NCI-H1105 treated with DMSO at 0.1 percent for 48 hours (cell line): ENCODE data around the gene ITGB2.
"Not testable (repeated sequence)": the region's sequence is repeated elsewhere in the genome, so short reads cannot be mapped to it uniquely, and the experiment has no call there.

Experiments
- DNase-seq: peaks from one replicate; lab custom pipeline; 2025; lab: John Stamatoyannopoulos, UW

ITGB2 gene

DNA sequence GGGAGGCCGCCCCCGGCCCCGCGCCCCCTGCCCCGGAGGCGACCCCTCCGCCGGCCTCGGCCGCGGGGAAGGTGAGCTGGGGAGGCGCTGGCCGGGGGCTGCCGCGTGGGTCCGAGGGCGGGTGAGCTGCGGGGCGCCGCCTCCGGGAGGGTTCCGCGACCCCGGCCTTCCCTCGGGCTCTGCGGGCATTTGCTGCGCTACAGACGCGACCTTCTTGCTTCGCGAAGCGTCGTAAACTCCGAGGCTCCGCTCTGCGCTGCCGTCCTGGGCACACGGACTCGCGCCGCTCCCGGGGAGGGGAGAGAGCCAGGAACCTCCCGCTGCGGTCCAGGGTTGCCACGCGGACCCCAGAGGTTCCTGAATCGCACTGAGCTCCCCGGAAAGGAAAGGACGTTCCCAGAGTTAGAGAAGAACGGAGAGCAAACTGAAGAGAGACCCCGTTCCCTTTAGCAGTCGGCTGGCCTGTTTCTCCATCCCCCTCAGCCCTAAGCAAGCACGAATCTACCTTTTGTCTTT is 19.5 kb upstream of the ITGB2 start:
- DNase-seq = peak; percentile 29

DNA sequence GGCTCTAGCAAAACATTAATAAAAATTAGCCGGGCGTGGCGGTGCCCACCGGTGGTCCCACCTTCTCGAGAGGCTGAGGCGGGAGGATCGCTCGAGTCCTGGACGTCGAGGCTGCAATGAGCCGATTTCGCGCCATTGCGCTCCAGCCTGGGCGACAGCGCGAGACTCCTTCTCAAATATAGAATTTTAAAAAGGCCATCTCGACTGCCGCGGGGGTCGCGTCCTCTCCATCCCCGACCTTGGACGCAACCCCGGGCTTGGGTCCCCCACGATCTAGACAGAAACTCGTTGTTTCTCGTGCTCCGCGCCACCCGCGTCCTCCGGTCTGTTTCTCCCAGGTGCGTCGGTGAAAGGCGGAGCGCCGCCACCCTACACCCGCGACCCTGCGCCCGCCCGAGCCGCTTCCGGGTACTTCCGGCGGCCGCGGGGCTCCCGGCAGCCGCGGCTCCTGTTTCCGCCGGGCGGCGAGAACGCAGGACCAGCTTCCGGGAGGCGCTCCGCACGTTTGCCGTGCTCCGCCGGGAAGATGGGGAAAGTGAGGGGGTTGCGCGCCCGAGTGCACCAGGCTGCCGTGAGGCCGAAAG is 18.9 kb upstream of the ITGB2 start, which contains the start of gene SLX9:
SLX9 (plus strand) TSS at position 498 of the 584 bp plus-strand sequence; CDS start at position 527, 29 bp downstream.
- peak; percentile 74 for DNase-seq

DNA sequence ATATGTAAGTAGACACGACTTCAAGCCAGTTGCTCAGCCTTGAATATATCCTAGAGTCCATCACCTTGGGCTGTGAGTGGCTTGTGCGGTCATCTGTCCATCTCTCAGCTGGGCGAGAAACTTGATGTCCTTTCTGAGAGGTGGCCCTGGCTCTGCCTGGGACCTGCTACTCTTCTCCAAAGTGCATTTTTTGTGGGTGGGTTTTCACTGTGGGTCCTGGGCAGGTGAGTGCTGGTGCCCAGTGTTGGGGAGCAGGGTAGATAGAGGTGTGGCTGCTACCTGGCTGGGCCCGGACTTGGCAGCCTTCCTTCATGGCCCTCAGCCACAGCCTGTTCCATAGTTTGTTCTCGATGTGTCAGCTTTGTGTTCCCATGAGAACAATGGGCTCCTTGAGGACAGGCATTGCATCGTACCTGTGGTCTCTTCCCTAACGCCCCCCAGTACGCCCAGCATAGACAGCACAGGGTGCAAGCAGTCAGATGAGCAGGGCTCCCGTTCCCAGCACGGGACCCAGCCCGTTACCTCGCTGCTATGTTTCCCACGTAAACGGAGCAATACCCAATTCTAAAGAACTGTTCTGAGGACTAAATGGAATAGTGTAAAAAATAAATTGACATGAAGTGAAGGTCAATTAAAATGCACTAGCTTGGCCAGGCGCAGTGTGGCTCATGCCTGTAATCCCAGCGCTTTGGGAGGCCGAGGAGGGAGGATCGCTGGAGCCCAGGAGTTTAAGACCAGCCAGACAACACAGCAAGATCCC is 18.3 kb upstream of the ITGB2 start:
- no peak for DNase-seq

DNA sequence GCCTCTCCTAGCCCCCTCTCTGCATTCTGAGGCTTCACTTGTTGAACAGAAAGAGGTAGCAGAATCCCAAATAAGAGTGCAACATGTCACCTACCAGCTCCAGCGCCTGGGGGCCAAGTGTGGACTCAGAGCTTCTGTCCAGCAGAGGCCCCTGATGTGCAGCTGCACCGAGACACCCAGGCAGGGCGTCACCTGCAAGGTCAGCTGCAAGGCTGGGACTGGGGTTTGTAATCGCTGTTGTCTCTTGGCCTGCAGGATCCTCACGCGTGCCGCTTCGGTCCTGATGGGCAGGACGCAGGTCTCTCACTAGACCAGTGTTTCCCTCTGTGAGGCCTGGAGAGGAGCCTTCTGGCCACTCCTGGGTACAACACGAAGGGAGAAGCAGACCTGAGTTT is 14.8 kb upstream of the ITGB2 start:
- no peak for DNase-seq

DNA sequence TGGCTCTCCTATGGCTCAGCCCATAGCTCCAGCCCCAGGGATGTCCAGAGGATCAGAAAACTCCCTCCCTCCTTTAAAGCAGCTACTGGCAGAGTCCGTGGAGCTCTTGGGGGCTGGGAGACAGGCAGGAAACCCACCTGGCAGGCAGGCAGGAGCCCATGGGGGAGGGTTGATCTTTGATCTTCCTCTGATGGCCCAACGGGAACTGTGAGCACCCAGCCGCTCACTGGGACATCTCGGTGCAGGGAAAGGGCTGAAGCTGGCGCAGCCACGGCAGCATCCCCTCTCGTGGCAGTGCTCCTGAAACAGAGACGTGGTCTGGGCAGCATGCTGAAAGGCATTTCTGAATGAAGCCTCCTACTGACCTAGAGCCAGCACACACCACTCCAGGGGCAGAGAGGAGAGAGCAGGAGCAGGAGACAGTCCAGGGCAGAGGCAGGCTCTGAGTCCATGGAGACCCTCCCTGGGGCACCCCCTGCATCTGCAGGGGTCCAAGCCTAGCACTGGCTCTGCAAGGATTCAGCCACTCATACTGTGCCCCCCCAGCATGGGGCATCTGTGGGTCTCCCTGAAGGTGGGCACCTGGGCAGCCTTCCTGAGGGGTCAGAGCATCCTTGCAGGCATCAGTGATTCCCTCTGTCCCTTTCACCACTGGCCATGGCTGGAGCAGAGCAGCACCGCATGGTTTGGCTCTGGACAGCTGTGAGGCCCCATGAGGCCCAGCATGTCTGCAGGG is 14.3 kb upstream of the ITGB2 start:
- no peak for DNase-seq

DNA sequence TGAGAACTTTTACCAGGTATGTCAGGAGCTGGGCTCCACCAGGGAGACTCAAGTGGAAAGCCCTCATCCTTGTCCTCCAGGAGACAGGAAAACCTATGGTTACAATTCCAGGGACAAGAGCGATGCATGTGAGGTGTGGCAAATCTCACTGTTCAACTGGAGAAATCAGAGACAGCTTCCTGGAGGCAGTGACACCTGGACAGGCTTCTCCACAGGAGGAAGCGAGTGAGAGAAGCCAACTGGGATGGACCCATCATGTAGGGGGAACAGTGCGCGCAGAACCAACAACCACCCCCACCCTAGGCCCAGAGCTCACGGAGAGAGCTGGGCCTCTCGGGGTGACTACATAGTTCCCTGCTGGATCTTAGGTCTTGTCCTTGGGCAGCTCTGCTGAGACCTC is 13.6 kb upstream of the ITGB2 start:
- no peak for DNase-seq

DNA sequence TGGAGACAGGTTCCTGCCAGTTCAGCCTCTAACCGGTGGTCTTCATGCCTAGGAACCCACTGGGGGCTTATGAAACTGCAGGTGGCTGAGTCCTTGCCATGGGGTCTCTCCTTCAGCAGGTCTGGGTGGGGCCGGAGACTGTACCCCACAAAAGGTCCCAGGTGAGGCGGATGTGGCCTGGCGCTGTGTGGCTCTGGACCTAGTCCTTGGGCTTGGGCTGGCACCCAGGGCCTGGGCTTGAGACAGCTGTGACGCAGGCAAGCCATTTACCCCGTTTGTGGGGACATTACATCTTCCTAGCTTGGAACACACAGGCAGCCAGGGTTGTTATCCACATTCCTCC is 13.2 kb upstream of the ITGB2 start:
- no peak for DNase-seq

DNA sequence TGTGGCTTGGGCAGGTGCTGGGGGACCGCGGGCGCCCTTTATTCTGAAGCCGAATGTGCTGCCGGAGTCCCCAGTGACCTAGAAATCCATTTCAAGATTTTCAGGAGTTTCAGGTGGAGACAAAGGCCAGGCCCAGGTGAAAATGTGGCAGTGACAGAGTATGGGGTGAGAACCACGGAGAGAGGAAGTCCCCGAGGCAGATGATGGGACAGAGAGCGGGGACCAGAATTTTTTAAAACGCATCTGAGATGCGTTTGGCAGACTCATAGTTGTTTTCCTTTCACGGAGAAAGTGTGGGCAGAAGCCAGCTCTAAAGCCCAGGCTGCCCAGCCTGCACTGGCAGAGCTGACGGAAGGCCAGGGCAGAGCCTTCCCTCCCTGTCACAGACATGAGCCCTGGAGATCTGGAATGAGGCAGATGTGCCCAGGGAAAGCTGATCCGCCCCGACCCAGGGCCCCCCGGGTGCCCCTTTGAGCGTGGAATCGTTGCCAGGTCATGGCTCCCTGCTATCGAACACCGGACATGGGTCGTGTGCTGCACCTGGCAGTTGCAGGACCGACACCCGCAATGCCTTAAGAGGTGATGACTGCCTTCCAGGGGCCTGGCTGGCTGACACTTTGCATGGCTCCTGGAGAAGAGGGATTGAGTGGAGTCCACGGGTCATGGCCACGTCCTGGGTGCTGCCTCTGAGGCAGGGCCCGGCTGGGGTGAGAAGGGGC is 12.7 kb upstream of the ITGB2 start:
- no peak for DNase-seq

DNA sequence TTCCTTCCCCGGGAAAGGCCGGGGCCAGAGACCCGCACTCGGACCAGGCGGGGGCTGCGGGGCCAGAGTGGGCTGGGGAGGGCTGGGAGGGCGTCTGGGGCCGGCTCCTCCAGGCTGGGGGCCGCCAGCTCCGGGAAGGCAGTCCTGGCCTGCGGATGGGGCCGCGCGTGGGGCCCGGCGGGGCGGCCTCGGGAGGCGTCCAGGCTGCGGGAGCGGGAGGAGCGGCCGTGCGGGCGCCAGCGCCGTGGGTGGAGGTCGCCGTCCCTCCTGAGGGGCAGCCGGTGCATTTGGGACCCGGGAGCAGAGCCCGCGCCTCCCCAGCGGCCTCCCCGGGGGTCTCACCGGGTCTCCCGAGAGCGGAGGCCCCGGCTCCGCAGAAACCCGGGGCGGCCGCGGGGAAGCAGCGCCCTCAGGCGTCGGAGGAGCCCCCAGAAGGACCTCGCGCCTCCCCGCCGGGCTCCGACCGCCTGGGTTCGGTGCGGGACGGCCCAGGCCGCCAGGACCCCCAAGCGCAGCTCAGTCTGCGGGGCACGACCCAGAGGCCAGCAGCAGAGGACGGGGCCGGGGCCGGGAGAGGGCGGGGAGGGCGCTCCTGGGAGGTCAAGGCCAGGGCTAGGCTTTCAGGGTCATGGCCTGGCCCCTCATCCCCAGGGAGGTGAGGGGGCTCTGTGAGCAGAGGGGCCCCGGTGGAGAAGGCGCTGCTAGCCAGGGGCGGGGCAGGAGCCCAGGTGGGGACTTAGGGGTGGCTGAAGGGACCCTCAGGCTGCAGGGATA is 11.9 kb upstream of the ITGB2 start:
- DNase-seq = peak; percentile 12

DNA sequence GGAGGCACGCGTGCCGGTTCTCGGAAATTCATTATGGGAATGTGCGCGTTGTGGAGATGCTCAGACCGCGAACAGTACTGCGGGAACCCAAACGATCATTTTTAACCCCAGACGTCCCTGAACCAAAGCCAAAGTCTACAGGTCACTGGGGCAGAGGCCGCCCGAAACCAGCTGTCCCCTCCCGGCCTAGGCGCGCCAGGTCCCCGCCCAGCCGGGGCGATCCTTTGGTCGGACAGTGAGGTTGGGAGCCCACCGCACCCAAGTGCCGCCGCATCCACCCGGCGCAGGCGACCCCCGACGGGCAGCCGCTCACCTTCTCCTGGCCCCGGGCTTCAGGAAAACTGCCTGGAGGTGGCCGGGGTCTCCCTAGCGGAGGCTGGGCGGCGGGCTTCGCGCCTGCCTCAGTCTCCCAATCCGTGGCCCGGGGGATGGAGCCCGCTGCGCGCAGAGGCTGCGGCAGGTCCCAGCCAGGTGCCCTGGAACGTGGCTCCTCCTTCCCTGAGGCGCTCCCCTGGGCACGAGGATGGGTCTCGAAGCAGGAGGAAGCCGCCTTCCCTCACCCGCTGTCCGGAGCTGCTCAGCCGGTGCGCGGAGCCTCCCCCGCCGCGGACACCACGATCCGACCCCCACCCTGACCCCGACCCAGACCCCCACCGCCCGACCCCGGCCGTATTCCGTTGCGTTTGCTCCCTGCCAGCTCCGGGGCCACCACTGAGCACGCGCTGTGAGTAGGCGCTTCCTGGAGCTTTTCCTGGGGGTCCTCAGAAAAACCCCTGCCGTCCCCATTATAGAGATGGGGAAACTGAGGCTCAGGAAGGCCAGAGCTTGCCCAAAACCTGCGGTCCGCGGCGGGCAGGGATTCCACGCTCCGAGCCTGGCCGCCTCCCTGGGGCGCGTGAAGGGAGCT is 11.1 kb upstream of the ITGB2 start:
- no peak for DNase-seq

DNA sequence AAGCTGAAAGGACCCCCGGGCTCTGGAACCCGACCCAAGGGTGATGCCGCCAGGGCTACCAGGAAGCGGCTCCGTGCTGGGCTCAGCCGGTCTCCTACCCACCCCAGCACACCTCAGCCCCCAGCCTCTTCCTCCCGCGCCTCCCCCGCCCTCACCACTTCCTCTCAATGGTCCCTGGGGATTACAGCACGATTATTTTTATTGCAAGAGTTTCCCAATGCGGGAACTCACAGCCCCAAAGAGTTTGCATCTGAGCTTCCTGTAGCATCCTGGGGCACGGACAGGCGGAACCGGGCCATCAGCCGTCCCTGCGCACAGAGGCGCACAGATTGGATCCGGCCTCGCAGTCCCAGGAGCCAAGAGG is 10.4 kb upstream of the ITGB2 start:
- no peak for DNase-seq

DNA sequence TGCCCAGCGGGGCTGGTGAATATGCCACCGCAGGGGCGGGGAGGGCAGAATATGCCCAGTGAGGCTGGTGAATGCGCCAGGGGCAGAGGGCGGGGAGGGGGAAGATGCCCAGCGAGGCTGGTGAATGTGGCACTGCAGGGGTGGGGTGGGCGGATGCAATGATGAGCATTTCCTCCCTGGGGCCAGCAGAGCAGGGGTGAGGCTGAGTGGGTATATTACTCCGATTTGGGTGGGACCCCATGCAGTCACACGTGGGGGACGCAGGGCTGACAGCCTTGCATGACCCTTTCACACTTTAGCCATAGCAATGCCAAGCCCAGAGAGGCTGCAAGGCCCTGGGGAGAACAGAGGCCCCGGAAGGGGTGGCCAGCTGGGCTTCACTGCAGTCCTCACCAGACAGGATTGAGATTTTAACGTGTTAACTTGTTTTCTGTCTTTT is 9.9 kb upstream of the ITGB2 start:
- DNase-seq = no peak

DNA sequence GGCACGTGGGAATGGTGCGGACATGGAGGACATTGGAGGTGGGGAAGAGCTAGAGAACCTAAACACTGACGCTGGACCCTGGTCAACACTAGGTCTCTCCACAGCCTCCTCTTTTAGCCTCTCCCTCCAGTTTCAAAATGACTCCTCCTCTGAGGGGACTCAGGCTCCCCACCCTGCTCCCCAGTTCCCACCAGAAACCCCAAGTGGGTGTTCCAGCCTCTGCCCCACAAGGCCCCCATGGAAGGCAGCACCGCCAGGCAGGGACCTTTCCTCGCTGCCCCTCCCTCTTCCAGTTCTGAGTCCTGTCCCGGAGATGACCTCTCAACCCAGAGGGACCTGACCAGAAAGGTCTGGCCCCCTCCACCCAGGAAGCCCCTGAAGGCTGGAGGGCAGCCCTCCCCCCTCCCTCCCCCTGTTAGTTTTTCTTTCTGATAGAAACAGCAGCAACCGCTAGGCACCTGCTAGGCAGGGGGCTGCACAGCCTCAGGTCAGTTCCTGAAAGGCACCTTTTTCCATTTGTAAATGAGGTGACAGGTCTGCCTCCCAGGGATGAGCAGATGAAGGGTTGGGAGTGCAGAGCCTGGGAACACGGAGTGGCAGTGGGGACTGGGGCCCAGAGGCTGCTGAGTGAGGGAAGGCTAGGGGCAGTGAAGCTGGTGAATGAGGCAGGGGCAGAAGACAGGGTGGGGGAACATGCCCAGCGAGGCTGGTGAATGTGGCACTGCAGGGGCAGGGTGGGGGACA is 9.3 kb upstream of the ITGB2 start:
- DNase-seq = no peak

DNA sequence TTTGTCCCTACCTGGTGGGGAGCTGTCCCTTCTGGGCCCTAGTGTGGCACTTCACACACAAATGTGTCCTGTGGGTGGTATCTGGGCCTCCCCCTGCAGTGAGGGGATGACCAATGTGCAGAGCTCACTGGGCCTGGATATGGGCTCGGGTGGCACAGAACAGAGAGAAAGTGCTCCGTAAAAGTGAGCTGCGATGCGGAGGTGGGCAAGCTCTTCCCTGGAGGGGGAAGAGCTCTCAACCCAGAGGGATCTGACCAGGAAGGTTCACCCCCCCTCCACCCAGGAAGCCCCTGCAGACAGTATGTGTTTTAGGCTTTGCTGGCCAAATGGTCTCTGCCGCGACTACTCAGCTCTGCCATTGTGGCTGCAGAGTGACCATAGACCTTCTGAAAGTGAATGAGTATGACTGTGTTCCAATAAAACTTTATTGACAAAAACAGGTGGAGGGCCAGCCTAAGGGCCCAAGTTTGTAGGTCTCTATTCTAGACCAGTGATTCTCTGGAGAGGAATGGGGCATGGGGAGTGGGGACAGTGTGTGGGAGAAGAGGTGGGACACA is 8.6 kb upstream of the ITGB2 start:
- no peak for DNase-seq

DNA sequence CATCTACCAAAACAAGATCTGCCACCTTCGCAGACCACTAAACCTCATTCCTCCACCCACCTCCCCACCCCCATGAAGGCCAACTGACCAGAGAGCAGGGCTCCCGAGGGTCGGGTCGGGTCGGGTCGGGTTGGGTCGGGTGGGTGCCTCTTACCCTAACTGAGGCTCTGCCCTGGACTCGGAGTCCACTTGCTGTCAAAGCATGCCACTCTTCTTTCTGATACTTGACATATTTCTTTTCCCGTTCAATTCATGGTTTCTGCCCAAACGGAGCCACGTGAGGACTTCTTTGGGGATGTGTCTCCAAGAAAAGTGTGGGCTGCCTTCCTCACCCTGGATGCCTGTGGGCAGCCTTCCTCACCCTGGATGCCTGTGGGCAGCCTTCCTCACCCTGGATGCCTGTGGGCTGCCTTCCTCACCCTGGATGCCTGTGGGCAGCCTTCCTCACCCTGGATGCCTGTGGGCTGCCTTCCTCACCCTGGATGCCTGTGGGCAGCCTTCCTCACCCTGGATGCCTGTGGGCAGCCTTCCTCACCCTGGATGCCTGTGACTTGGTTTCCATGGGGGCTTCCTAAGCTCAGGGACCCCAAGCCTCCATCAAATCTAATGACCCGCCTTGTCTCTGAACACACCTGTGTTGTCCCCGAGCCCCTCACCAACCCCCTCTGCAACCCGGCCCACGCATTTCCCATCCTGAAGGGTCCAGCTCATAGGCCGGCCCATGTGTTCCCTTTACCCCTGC is 8.0 kb upstream of the ITGB2 start:
- not testable (repeated sequence) for DNase-seq

DNA sequence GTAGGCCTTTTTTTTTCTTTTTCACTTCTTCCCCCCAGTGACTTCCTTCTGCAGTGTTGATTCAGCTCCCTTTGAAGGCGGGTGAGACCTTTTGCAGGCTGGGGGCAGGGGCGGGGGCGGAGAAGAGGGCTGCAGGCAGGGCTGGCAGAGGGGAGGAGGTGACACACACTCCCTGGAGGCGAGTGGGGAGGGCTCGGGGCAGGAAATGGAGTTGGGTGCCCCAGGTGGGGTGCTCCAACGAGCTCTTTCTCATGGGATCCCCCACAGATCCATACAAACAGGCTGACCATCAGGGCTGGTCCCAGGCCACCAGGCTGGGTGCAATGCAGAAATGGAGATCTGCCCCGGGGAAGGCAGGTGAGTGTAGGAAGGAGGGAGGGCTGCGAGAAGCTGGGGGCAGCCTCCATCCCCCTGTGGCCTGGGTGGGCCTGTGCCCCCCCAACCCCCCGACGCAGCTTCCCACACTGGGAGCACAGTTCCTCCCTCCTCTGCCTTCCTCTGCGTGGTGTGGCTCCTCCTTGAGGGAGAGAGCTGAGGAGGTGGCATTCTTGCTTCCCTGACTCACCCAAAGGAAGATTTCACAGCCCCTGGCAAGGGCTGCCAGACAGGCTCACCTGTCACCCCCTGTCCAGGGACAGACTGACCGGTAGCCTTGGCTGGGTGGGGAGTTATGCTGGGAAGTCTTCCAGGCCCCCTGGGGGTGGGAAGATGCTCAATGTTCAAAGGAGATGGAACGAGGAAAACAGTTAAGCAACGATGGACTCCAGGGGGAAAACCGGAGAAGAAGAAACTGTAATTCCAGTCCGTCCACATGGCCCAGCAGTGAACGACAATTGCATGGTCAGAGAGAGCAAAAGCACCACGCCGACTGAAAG is 7.1 kb upstream of the ITGB2 start:
- no peak for DNase-seq

DNA sequence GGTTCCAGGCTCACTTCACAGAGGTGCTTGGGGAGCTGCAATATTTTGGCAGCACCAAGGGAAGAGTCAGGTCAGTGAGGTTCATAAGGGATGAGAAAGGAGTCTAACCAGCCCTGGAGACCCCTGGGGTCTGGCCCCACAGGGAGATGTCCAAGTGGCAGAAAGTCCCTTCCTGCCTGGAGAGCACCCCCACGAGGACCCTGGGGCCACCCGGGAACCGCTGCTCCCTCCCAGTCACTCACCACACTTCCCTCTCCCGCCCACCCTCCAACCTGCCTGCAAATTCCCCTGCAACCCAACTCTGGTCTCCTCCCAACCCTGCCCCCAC is 6.5 kb upstream of the ITGB2 start:
- DNase-seq = no peak
